GM19395 (cell line): ENCODE results near the gene PLEKHF1.
"Not testable (repeated sequence)": the region's sequence is repeated elsewhere in the genome, so short reads cannot be mapped to it uniquely, and the experiment has no call there.

Experiments used
- ATAC-seq: cut with Tn5 transposase; IDR thresholded peaks from one replicate; pipeline ENCODE4 v1.9.1; 2021; ENCODE audit warnings: mild to moderate bottlenecking, moderate library complexity; ENCODE audit not compliant: unreplicated experiment

PLEKHF1 gene

DNA sequence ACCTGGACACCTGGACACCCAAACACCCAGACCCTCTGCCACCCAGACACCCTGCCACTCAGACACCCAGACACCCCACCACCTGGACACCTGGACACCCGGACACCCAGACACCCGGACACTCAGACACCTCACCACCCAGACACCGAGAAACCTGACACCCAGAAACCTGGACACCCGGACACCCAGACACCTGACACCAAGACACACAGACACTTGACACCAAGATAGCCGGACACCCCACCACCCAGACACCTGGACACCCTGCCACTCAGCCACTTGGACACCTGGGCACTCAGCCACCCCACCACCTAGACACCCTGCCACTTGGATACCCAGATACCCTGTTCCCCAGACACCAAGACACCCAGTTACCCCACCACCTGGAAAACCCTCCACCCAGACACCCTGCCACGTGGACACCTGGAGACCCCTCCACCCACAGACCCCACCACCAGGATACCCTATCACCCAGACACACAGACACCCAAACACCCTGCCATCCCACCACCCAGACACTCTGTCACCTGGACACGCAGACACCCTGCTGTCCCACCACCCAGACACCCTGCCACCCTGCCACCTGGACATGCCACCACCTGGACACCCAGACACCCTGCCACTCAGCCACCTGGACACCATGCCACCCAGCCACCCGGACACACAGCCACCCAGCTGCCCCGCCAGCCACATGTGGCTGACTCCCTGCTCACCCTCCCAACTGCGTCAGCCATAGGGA, 32.4 kb downstream of the PLEKHF1 start:
- ATAC-seq, result no peak

DNA sequence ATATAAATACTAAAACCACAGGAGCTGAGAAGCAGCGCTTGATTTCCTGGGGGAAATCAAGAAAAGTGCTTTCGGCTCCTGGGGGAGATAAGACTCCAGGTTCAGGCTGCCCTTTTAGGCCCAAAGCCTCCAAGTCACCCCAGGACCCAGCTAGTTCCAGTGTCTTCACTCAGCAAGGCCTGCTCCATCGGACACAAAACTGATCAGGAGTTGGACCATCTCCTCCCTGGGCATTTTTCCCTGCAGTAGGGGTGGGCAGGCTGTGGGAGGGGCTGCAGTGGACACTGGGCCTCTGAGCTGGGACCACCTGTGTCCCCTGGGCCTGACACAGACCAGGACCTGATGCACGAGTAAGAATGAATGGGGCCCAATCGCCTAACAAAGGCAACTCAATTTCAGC, 34.6 kb downstream of the PLEKHF1 start:
- ATAC-seq, result no peak

DNA sequence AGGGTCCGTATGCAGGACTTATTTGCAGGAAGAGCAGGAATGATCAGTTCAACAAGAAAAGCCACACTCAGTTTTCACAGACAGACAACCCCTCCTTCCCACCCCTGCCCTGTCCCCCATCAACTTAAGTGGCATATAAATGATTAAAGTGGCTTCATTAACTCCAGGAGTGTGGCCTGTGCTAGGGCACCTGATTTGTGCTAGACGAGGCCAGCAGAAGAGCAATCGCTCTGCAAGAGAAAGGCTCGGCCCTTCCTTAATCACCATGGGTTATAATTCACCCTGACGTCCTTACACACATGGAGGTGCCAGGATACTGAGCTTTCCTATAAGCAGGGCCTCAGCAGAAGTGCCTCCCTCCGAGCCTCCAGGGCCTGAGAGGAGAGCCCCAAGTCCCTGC, 35.2 kb downstream of the PLEKHF1 start:
- no peak for ATAC-seq

- ATAC-seq, result no peak
These were observed 37.1 kb downstream of the PLEKHF1 start for GRCh38 chr19:29702161-29702962.

- no peak for ATAC-seq
These were observed 37.7 kb downstream of the PLEKHF1 start for GRCh38 chr19:29702963-29703320.

- peak; percentile 84 for ATAC-seq
These were observed 39.6 kb downstream of the PLEKHF1 start for GRCh38 chr19:29704562-29705558.

DNA sequence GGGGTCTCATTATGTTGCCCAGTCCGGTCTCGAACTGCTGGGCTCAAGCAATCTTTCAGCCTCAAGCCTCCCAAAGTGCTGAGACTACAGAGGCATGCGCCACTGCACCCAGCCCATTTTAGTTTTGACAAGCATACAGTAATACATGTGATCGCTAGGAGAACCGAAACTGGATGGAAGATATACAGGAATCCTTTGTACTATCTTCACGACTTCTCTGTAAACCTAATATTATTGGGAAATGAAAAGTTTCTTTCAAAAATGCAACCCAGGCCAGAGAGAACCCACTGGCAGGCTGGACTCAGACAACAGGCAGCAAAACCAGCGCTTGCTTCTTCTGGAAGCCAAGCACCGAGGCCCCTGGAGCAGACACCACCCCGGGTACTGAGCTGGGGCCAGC, 40.4 kb downstream of the PLEKHF1 start:
- ATAC-seq, result no peak

GRCh38 chr19:29706635-29707034, 41.4 kb downstream of the PLEKHF1 start:
- ATAC-seq, result no peak

GRCh38 chr19:29708554-29709439, 43.5 kb downstream of the PLEKHF1 start:
- no peak for ATAC-seq

DNA sequence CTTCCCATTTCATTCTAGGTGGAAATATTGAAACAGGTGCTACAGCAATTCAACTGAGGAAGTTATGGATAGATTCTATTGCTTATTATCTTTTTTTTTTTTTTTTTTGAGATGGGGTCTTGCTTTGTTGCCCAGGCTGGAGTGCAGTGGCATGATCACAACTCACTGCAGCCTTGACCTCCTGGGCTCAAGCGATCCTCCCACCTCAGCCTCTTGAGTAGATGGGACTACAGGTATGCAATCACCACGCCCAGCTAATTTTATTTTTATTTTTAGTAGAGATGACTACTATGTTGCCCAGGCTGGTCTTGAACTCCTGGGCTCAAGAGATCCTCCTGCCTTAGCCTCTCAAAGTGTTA, 44.2 kb downstream of the PLEKHF1 start:
- not testable (repeated sequence) for ATAC-seq

GRCh38 chr19:29711584-29712132, 46.4 kb downstream of the PLEKHF1 start:
- ATAC-seq, result no peak

GRCh38 chr19:29712744-29713516, 47.7 kb downstream of the PLEKHF1 start:
- ATAC-seq, result no peak

GRCh38 chr19:29714371-29714952, 49.2 kb downstream of the PLEKHF1 start:
- peak; percentile 27 for ATAC-seq

- peak; percentile 65 for ATAC-seq
These were observed 49.9 kb downstream of the PLEKHF1 start, which contains the start of gene C19orf12 for GRCh38 chr19:29714953-29715700. Gene C19orf12 (minus strand): TSS chr19:29715261. CDS start chr19:29708413, 6,848 bp downstream.

- ATAC-seq, result peak; percentile 20
These were observed 50.7 kb downstream of the PLEKHF1 start for GRCh38 chr19:29715701-29716581.

DNA sequence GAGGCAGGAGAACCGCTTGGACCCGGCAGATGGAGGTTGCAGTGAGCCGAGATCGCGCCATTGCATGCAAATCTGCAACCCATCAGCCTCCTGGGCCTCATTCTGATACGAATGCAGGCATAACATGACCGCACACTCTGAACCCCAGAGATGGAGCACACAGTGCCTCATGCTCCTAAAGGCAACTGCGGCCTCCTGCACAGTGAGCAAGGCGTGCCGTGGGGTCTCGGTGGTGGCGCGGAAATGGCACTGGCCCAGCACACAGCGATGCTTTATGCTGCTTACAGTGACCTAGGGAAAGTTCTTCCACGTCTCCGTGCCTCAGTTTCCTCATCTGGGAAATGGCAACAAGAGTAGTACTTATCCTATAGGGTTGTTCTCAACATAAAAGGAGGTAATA, 51.8 kb downstream of the PLEKHF1 start:
- ATAC-seq, result no peak

DNA sequence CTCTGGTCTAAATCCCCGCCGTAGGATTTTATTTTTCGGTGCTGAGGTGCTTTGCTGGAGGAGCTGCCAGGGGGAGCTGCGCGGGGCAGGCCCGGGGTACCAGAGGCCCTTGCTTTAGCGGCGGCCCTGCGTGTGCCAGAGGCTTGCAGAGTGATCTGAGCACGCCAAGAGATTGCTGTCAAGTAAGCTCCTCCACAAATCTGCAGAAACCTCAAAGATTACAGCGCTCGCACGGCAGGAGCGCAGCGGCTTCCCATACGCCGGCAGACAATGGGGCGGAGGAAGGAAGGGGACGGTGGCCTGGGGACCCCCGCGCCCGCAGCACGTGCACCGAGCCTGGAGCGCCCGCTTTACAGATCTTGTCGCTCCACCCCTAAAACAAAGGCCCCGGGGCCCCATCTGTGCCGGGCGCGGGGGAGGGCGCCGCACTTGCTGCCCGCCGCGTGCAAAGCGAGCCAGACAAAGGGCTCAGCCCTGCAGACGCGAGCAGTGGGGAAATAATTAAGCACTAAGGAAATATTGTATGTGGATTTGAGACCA, 58.9 kb downstream of the PLEKHF1 start:
- no peak for ATAC-seq
